ENCODE results near the gene CPEB1. TPM values are rescaled to one million over a fixed set of nuclear protein-coding genes. Genes with fewer than 3 reads are reported as not detected.
A peak's percentile ranks its signal among the peaks of the same experiment; 100 is the strongest.

Gene CPEB1
- total RNA-seq, result 10 to 100 TPM in 3 of 8 experiments, 1 to 10 TPM in 4, under 1 TPM in 1; 0.70 to 16.4 (median 7.3) TPM

- peak; percentile 80 to 85 (median 82) for ATAC-seq (replicated peaks in 6 of 8)
- WGBS, 10 experiments, result no CpG with 5 or more reads among the region's 96 CpGs
- peak within 1 kb of the TSS; percentile 37 to 58 (median 41) for H3K4me3 ChIP-seq
- in situ Hi-C loops (cut with MboI; ENCODE audit: low pct_unique_long_range_greater_than_20kb in 2 of 9, low sequenced_read_pairs in 9 of 9, unreplicated experiment in 9 of 9), result no loop called here
- H3K27ac ChIP-seq, result peak within 1 kb of the TSS in 1 of 2 donors; percentile 38
- peaks cover 8 to 15% of the 10 kb centered on the region in 2 donors for H3K4me1 ChIP-seq (replicated peaks in 1 of 2)
Observed at GRCh38 chr15:82647045-82647834, at the start of gene CPEB1. Gene CPEB1, minus strand, starts transcription at chr15:82647363. Its CDS starts 18,904 bp downstream, at chr15:82628459.

GRCh38 chr15:82692171-82692570, 45.0 kb upstream of the CPEB1 start:
- in situ Hi-C loops (cut with MboI; ENCODE audit: low pct_unique_long_range_greater_than_20kb in 2 of 9, low sequenced_read_pairs in 9 of 9, unreplicated experiment in 9 of 9), result no loop called here
- ATAC-seq (replicated peaks in 6 of 8), result no peak
- H3K27ac ChIP-seq, result no peak overlapping the region
- no peaks in the 10 kb centered on the region for H3K4me1 ChIP-seq (replicated peaks in 1 of 2)
- WGBS, 10 experiments, result 26 to 90% (median 86%) methylated on average over 2 to 16 of the region's 23 CpGs; no CpG with 5 or more reads in 6 of the 10 experiments
- no peak overlapping the region for H3K4me3 ChIP-seq

DNA sequence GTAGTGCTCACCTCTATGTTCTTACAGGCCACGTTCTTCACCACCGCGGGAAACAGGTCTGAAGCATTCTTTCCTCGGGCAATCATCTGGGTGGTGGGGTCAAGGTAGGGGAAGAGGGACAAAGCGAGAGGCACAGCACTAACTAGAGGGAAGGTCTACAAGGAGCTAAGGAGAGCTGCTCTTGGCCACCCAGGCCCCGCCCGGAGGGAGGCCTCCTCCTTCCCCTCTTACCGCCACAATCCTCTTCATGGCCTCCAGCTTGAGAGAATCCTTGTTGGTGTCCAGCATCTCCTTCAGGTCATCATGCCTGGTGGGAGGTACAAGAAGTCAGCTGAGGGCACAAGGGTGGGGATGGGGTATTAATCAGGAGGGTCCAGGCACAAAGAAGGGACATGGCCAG, 42.0 kb upstream of the CPEB1 start:
- no peak for ATAC-seq (replicated peaks in 6 of 8)
- in situ Hi-C loops (cut with MboI; ENCODE audit: low pct_unique_long_range_greater_than_20kb in 2 of 9, low sequenced_read_pairs in 9 of 9, unreplicated experiment in 9 of 9), result no loop called here
- H3K4me1 ChIP-seq (replicated peaks in 1 of 2), result no peaks in the 10 kb centered on the region

DNA sequence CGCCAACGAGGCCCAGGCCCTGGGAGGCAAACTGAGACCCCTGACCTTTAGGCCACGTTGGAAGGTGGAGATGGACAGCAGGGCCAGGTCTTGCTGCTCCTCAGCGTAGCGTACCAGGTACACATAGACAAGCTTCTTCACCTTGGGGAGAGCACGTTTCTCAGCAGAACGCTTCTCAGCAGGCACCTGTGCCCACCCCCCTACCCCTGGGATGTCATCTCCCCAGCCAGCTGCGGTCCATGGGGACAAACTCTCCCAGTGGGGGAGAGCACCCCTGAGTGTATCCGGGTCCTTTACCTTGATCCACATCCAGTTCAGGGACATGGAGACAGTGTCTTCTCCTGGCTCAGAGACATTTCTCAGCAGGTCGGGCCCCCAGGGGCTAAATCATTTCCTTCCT, 41.5 kb upstream of the CPEB1 start:
- in situ Hi-C loops (cut with MboI; ENCODE audit: low pct_unique_long_range_greater_than_20kb in 2 of 9, low sequenced_read_pairs in 9 of 9, unreplicated experiment in 9 of 9), result no loop called here
- ATAC-seq (replicated peaks in 6 of 8), result no peak
- WGBS, 10 experiments, result 0 to 100% (median 38%) methylated on average over 1 to 4 of the region's 10 CpGs; no CpG with 5 or more reads in 6 of the 10 experiments

More for the DNA sequence above, 42.0 kb upstream of the CPEB1 start:
- WGBS, 10 experiments, result 98 to 100% methylated on average over 1 to 7 of the region's 8 CpGs; no CpG with 5 or more reads in 8 of the 10 experiments
- no peak overlapping the region for H3K4me3 ChIP-seq
- H3K27ac ChIP-seq, result no peak overlapping the region

DNA sequence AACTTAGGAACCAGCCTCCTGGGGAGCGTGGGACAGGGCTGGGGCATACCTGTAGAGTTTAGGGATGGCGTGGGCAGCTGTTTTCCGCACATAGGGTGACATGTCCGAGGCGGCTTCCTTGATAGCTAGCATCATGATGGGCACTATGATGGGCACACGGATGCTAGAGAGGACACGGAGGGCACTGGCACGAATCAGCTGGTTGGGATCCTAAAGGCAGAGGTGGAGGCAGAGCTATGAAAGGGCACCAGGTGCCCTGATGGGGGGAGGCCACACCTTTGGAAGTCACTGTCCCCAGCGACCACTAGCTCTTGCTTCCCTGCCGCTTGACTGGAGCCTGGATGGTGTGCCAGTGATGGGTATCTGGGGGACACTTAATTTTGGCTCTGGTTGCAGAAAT, 34.2 kb upstream of the CPEB1 start:
- no peak for ATAC-seq (replicated peaks in 6 of 8)
- Histone ChIP-seq H3K27ac (no peak overlapping the region), H3K4me3 (peak overlapping the region in 2 of 5 donors; percentile 41 to 45), H3K4me1 (replicated peaks in 1 of 2) (no peaks in the 10 kb centered on the region)
- in situ Hi-C loops (cut with MboI; ENCODE audit: low pct_unique_long_range_greater_than_20kb in 2 of 9, low sequenced_read_pairs in 9 of 9, unreplicated experiment in 9 of 9), result no loop called here
- WGBS, 10 experiments, result 80 to 100% (median 89%) methylated on average over 1 to 7 of the region's 10 CpGs; no CpG with 5 or more reads in 3 of the 10 experiments

More for the DNA sequence above, 41.5 kb upstream of the CPEB1 start:
- no peaks in the 10 kb centered on the region for H3K4me1 ChIP-seq (replicated peaks in 1 of 2)
- no peak overlapping the region for H3K27ac ChIP-seq
- no peak overlapping the region for H3K4me3 ChIP-seq

DNA sequence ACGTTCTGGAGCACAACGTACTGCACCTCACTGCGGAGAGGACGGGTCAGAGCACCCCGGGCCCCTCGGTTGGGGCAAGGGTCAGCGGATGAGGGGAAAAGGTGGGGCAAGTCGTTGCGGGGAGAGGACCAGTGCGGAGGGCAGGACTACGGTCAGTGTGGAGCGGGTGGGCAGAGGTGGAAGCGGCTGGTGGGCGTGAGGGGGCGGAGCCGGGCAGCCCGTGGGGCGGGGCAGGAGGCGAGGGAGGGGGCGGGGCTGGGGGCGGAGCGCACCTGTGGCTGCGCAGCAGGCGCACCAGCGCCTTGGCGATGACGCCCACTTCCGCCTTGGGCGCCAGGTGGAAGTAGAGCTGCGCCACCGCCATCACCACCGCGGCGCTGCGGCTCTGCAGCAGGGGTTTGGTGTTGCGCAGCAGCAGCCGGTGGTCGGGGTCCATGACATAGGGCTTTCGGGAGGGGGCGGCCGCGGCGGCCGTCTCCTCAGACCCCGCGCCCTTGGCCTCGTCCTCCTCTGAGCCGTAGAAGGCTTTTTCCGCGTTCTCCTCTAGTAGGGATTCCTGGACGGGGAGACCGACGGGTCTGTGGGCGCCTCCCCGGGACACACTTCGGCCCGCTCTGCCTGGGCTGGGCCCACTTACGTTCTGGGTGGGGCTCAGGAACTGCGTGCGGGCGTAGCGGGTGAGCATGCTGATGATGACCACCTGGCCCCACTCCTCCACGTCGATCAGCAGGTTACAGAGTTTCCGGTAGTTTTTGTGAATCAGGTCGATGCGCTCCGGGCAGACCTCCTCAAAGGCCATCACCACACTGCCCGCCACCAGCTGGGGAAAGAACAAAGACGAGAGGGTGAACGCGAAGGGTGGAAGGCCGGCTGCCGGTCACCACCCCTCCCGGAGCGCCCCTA, 33.3 kb upstream of the CPEB1 start:
- ATAC-seq (replicated peaks in 6 of 8), result peak in 7 of 8 experiments; percentile 49 to 93 (median 90)
- in situ Hi-C loops (cut with MboI; ENCODE audit: low pct_unique_long_range_greater_than_20kb in 2 of 9, low sequenced_read_pairs in 9 of 9, unreplicated experiment in 9 of 9), result no loop called here
- H3K4me3 ChIP-seq, result peak overlapping the region; percentile 24 to 45 (median 35)
- no peaks in the 10 kb centered on the region for H3K4me1 ChIP-seq (replicated peaks in 1 of 2)
- peak overlapping the region in 1 of 2 donors; percentile 73 for H3K27ac ChIP-seq
- 4 to 13% (median 10%) methylated on average over 2 to 11 of the region's 76 CpGs; no CpG with 5 or more reads in 7 of the 10 experiments for WGBS, 10 experiments

DNA sequence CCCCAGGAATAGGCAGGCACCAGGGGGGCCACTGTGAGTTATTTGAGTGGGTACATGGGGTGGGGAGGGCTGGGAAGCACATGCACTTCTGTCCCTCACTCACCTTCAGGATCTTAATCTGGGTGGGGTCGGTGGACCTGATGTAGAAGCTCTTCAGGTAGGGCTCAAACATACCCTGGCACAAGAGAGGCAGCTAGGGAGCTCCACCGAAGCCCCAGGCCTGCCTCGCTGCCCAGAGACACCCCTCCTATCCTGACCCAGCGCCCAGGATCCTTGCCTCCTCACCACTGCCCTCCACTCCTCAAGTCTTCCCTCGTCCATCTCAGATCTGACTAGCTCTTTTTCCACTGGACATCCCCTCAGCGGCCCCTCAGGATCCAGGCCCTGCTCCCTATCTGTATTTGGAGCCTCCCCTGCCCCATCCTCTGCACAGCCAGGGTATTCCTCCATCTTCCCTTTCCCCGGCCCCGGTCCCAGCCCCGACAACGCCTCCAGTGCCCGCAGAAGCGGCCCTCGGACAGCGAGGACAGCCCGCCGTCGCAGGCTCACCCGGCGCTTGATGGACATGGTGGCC, 32.5 kb upstream of the CPEB1 start:
- 0 to 100% (median 63%) methylated on average over 1 to 5 of the region's 19 CpGs; no CpG with 5 or more reads in 4 of the 10 experiments for WGBS, 10 experiments
- peak in 1 of 8 experiments; percentile 3 for ATAC-seq (replicated peaks in 6 of 8)
- no peaks in the 10 kb centered on the region for H3K4me1 ChIP-seq (replicated peaks in 1 of 2)
- in situ Hi-C loops (cut with MboI; ENCODE audit: low pct_unique_long_range_greater_than_20kb in 2 of 9, low sequenced_read_pairs in 9 of 9, unreplicated experiment in 9 of 9), result no loop called here
- H3K27ac ChIP-seq, result no peak overlapping the region
- peak overlapping the region in 4 of 5 donors; percentile 32 to 45 (median 38) for H3K4me3 ChIP-seq

DNA sequence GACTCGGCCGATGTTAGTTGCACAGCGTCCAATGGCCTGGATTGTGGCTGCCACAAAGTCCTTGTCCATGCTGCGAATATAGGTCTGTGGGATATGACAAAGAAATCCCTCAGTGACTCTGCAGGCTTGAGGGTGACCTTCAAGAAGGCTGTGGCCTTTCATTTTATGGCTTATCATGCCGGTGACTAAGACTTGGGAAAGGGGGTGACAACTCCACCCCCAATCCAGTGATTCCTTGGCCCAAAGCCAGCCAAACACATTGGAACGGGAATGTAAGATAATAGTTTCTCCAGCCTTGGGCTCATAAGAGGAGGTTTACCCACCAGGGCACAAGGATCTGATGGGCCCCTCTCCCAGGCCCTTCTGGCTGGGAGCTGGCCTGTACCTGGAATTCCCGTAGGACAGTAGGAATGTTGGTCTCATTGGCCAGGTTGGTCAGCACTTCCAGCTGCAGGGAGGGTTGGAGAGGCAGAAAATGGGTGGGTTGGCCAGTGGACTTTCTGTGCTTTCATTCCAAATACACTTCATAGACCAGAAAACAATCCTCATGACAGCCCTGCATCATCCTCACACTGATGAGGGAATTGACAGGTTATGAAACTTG, 30.7 kb upstream of the CPEB1 start:
- no peak for ATAC-seq (replicated peaks in 6 of 8)
- in situ Hi-C loops (cut with MboI; ENCODE audit: low pct_unique_long_range_greater_than_20kb in 2 of 9, low sequenced_read_pairs in 9 of 9, unreplicated experiment in 9 of 9), result no loop called here

GRCh38 chr15:82674873-82675272, 27.7 kb upstream of the CPEB1 start:
- 0 to 88% (median 50%) methylated on average over 1 to 2 of the region's 2 CpGs; no CpG with 5 or more reads in 2 of the 10 experiments for WGBS, 10 experiments
- in situ Hi-C loops (cut with MboI; ENCODE audit: low pct_unique_long_range_greater_than_20kb in 2 of 9, low sequenced_read_pairs in 9 of 9, unreplicated experiment in 9 of 9), result no loop called here
- H3K4me3 ChIP-seq, result no peak overlapping the region
- ATAC-seq (replicated peaks in 6 of 8), result no peak
- no peaks in the 10 kb centered on the region for H3K4me1 ChIP-seq (replicated peaks in 1 of 2)
- H3K27ac ChIP-seq, result no peak overlapping the region

More for the DNA sequence above, 30.7 kb upstream of the CPEB1 start:
- no peak overlapping the region for H3K27ac ChIP-seq
- WGBS, 10 experiments, result 41 to 94% (median 73%) methylated on average over 1 to 7 of the region's 7 CpGs; no CpG with 5 or more reads in 4 of the 10 experiments
- H3K4me3 ChIP-seq, result no peak overlapping the region
- no peaks in the 10 kb centered on the region for H3K4me1 ChIP-seq (replicated peaks in 1 of 2)

DNA sequence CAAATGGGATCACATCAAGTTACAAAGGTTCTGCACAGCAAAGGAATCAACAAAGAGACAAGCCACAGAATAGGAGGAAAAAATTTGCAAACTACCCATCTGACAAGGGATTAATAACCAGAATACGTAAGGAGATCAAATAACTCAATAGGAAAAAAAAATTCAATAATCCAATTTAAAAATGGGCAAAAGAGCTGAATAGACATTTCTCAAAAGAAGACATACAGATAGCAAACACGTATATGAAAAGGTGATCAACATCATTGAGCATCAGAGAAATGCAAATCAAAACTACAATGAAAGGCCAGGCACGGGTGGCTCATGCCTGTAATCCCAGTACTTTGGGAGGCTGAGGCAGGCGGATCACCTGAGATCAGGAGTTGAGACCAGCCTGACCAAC, 23.5 kb upstream of the CPEB1 start:
- no peak for ATAC-seq (replicated peaks in 6 of 8)
- 46 to 94% (median 79%) methylated on average over 2 to 4 of the region's 4 CpGs for WGBS, 10 experiments
- in situ Hi-C loops (cut with MboI; ENCODE audit: low pct_unique_long_range_greater_than_20kb in 2 of 9, low sequenced_read_pairs in 9 of 9, unreplicated experiment in 9 of 9), result no loop called here
- H3K4me1 ChIP-seq (replicated peaks in 1 of 2), result no peaks in the 10 kb centered on the region
- H3K27ac ChIP-seq, result no peak overlapping the region
- H3K4me3 ChIP-seq, result no peak overlapping the region

DNA sequence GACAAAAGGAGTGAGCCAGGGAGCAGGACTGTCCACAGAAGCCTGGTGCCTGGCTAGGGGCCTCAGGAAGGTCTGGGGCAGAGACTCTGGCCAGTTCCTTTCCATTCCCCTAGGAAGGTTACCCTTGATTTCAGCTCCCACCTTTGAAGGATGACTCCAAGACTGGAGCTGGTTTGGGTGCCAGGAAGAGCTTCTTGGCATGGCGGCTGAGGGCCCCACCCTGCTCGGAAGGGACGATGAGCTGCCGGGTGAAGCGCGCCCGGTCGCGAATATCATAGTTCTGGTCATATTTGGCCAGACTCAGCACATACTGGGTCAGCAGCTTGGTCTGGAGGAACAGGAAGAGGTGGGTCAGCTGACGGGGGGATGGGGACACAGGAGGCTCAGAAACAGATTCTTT, 19.4 kb upstream of the CPEB1 start:
- H3K4me3 ChIP-seq, result no peak overlapping the region
- H3K27ac ChIP-seq, result no peak overlapping the region
- in situ Hi-C loops (cut with MboI; ENCODE audit: low pct_unique_long_range_greater_than_20kb in 2 of 9, low sequenced_read_pairs in 9 of 9, unreplicated experiment in 9 of 9), result no loop called here
- no peaks in the 10 kb centered on the region for H3K4me1 ChIP-seq (replicated peaks in 1 of 2)
- no peak for ATAC-seq (replicated peaks in 6 of 8)
- WGBS, 10 experiments, result 80% methylated on average over 1 of the region's 10 CpGs; no CpG with 5 or more reads in 9 of the 10 experiments

- in situ Hi-C loops (cut with MboI; ENCODE audit: low pct_unique_long_range_greater_than_20kb in 2 of 9, low sequenced_read_pairs in 9 of 9, unreplicated experiment in 9 of 9), result no loop called here
- WGBS, 10 experiments, result 33 to 100% (median 80%) methylated on average over 1 to 2 of the region's 5 CpGs; no CpG with 5 or more reads in 5 of the 10 experiments
- H3K27ac ChIP-seq, result no peak overlapping the region
- no peak for ATAC-seq (replicated peaks in 6 of 8)
- H3K4me3 ChIP-seq, result no peak overlapping the region
- no peaks in the 10 kb centered on the region for H3K4me1 ChIP-seq (replicated peaks in 1 of 2)
Observed at GRCh38 chr15:82664021-82664420, 16.9 kb upstream of the CPEB1 start.
